Fibroblast of lung (primary cell): Measurements from ENCODE around the gene TEX19.

Source experiments
- EZH2 ChIP-seq: IDR thresholded peaks from 2 replicates; pipeline ENCODE4 v1.5.1; 2012; ENCODE audit warnings: low read length, control low read depth, mild to moderate bottlenecking; ENCODE audit errors: missing control alignments
- TF ChIP-seq, protein P1 (sequence below), 2 donors: IDR thresholded peaks in 1 of 2; conservative IDR thresholded peaks in 1 of 2; 1 replicate in 1 of 2; 2 replicates in 1 of 2; pipeline ENCODE4 v1.5.1; 2011 to 2012; ENCODE audit warnings: low read length in 2 of 2, control low read depth in 1 of 2, inconsistent platforms in 1 of 2, low read depth in 1 of 2, mild to moderate bottlenecking in 1 of 2

DNA sequence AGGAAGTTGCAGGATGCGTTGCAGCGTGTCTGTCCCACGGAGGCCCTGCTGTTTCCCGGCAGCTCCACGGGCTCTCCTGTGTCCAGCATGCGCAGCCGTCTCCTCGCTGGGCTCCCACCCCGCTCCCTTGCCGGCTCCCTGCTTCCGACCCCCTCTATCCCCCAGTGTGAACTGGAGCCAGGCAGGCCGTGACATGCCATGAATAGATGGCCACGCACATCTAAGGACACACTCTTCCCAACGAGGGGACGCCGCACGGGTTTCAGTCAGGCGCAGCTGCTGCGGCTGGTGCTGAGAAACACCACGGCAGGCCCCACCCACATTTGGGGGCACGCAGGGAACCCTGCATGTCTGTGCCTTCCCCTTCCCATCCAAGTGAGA is 49.9 kb downstream of the TEX19 start:
- TF ChIP-seq, protein P1, sequence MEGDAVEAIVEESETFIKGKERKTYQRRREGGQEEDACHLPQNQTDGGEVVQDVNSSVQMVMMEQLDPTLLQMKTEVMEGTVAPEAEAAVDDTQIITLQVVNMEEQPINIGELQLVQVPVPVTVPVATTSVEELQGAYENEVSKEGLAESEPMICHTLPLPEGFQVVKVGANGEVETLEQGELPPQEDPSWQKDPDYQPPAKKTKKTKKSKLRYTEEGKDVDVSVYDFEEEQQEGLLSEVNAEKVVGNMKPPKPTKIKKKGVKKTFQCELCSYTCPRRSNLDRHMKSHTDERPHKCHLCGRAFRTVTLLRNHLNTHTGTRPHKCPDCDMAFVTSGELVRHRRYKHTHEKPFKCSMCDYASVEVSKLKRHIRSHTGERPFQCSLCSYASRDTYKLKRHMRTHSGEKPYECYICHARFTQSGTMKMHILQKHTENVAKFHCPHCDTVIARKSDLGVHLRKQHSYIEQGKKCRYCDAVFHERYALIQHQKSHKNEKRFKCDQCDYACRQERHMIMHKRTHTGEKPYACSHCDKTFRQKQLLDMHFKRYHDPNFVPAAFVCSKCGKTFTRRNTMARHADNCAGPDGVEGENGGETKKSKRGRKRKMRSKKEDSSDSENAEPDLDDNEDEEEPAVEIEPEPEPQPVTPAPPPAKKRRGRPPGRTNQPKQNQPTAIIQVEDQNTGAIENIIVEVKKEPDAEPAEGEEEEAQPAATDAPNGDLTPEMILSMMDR (conservative IDR thresholded peaks at IDR 0.05 in 1 of 2, IDR thresholded peaks at IDR 0.05 in 1 of 2; ENCODE audit: low read depth in 1 of 2, low read length in 2 of 2) = no peak
- no peak for TF ChIP-seq EZH2
